Posterior vena cava (tissue), 2 donors: Measurements from ENCODE around the gene CKLF. TPM values are rescaled to one million over a fixed set of nuclear protein-coding genes. Genes with fewer than 3 reads are reported as not detected.
"Not testable (repeated sequence)": the region's sequence is repeated elsewhere in the genome, so short reads cannot be mapped to it uniquely, and the experiment has no call there.

ENCODE experiments used
- DNase-seq: peaks from one replicate; pipeline ENCODE4 v3.0.0-alpha.2; 2020; ENCODE audit warnings: low spot score
- intact Hi-C, 2 donors: fragments of 100-400 bp; cut with DNase I; formaldehyde crosslinking; loops; one replicate each; pipeline versions ENCODE4 v1.14.1 to v1.14.2; 2022 to 2023
- long read RNA-seq, 2 donors: library from polyadenylated mRNA; unstranded; transcript quantifications; one replicate each; pipeline ENCODE4 v2.0.0, GENCODE V29; 2020 to 2021
- total RNA-seq, 2 donors: library from RNA; stranded (reverse); fragmentation: NEBNext Ultra II Directional; extraction: Animal tissue kit (Norgen Biotek cat#: 25700); gene quantifications; one replicate each; pipeline ENCODE4 v1.2.1, GENCODE V29; 2021
- donor health status: DM: yes; HTN: yes; CAD: no.
- donor health status: DM: yes; HTN: yes; CAD: no.

CKLF gene
- 10 to 100 TPM; 22.0 to 25.4 TPM for total RNA-seq
- long read RNA-seq, donor 1, partial matches to known transcripts, result 0 of 6 reads
- long read RNA-seq, donor 1, other reads (novel, unspliced or antisense), result 0 of 6 reads
- long read RNA-seq, donor 2, transcript CKLF-201 (4 exons, 669 nt), result major isoform, 5 of 10 reads
- long read RNA-seq, donor 2, partial matches to known transcripts, result 0 of 10 reads
- long read RNA-seq, donor 2, other reads (novel, unspliced or antisense), result 1 of 10 reads

GRCh38 chr16:66552286-66553177, at the start of gene CKLF:
TSS of gene CKLF (plus strand) at chr16:66552576. CDS start at chr16:66552716, 140 bp downstream.
- intact Hi-C loops, result no loop called here
- peak; percentile 97 for DNase-seq

- intact Hi-C loops, result no loop called here
- peak; percentile 82 for DNase-seq
Observed at GRCh38 chr16:66503030-66503429, 49.3 kb upstream of the CKLF start.

GRCh38 chr16:66503612-66504011, 48.8 kb upstream of the CKLF start:
- no peak for DNase-seq
- intact Hi-C loops, result no loop called here

GRCh38 chr16:66507731-66508239, 44.6 kb upstream of the CKLF start:
- intact Hi-C loops, result no loop called here
- DNase-seq, result no peak

- intact Hi-C loops, result no loop called here
- peak; percentile 50 for DNase-seq
Observed at GRCh38 chr16:66508248-66508913, 44.0 kb upstream of the CKLF start.

- intact Hi-C loops, result no loop called here
- peak; percentile 45 for DNase-seq
Observed at GRCh38 chr16:66508914-66509496, 43.4 kb upstream of the CKLF start.

GRCh38 chr16:66509576-66509975, 42.8 kb upstream of the CKLF start:
- intact Hi-C loops, result no loop called here
- DNase-seq, result peak; percentile 68

GRCh38 chr16:66510298-66510697, 42.1 kb upstream of the CKLF start:
- DNase-seq, result peak; percentile 28
- intact Hi-C loops, result no loop called here

GRCh38 chr16:66510711-66511601, 41.4 kb upstream of the CKLF start:
- intact Hi-C loops, result no loop called here
- DNase-seq, result peak; percentile 87

GRCh38 chr16:66511602-66512271, 40.6 kb upstream of the CKLF start:
- intact Hi-C loops, result no loop called here
- peak; percentile 81 for DNase-seq

- intact Hi-C loops, result no loop called here
- DNase-seq, result peak; percentile 84
Observed at GRCh38 chr16:66512272-66513110, 39.9 kb upstream of the CKLF start.

- intact Hi-C loops, result no loop called here
- peak; percentile 35 for DNase-seq
Observed at GRCh38 chr16:66513111-66513723, 39.2 kb upstream of the CKLF start.

GRCh38 chr16:66514391-66514790, 38.0 kb upstream of the CKLF start:
- DNase-seq, result peak; percentile 55
- intact Hi-C loops, result not testable (repeated sequence)

- intact Hi-C loops, result not testable (repeated sequence)
- peak; percentile 48 for DNase-seq
Observed at GRCh38 chr16:66514980-66515595, 37.3 kb upstream of the CKLF start.

- DNase-seq, result peak; percentile 88
- intact Hi-C loops, result no loop called here
Observed at GRCh38 chr16:66515596-66516508, 36.5 kb upstream of the CKLF start.

GRCh38 chr16:66516509-66516807, 35.9 kb upstream of the CKLF start:
- no peak for DNase-seq
- intact Hi-C loops, result no loop called here
